ENCODE results near the gene CD5L. TPM values are rescaled to one million over a fixed set of nuclear protein-coding genes. Genes with fewer than 3 reads are reported as not detected.

CD5L gene
- total RNA-seq, 4 donors from 2014 or later: 0.10 to 0.17 TPM; not detected in 2

DNA sequence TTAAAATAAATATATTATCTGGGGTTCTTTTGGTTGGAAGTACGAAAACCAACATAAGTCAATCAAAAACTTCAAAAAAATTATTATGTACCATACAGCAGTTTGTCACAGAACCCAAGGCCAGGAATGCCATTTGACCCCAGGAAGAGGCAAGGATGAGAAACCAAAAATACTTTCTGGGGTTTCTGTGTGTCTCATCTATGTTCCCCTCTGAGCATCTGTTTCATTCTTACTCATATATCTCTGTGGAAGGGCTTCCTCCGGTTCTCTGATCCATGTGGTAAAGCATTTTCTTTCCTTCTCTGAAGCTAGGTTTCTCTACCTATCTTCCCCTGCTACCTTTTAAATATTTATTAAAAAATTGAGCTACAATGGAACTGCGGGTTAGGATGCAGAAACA is 11.9 kb downstream of the CD5L start:
- TF ChIP-seq, protein P1, sequence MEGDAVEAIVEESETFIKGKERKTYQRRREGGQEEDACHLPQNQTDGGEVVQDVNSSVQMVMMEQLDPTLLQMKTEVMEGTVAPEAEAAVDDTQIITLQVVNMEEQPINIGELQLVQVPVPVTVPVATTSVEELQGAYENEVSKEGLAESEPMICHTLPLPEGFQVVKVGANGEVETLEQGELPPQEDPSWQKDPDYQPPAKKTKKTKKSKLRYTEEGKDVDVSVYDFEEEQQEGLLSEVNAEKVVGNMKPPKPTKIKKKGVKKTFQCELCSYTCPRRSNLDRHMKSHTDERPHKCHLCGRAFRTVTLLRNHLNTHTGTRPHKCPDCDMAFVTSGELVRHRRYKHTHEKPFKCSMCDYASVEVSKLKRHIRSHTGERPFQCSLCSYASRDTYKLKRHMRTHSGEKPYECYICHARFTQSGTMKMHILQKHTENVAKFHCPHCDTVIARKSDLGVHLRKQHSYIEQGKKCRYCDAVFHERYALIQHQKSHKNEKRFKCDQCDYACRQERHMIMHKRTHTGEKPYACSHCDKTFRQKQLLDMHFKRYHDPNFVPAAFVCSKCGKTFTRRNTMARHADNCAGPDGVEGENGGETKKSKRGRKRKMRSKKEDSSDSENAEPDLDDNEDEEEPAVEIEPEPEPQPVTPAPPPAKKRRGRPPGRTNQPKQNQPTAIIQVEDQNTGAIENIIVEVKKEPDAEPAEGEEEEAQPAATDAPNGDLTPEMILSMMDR (IDR thresholded peaks at IDR 0.05): no peak
- TF ChIP-seq POLR2A (IDR thresholded peaks at IDR 0.05): no peak
- 83 to 86% methylated on average over 3 of the region's 3 CpGs for WGBS, 2 donors
- no peak for DNase-seq (ENCODE audit: low spot score in 2 of 2)
- intact Hi-C loops (cut with DNase I; ENCODE audit: low total_unique reads): no loop called here
- no peak overlapping the region for H3K4me3 ChIP-seq (ENCODE audit: low read depth, poor library complexity, severe bottlenecking)

DNA sequence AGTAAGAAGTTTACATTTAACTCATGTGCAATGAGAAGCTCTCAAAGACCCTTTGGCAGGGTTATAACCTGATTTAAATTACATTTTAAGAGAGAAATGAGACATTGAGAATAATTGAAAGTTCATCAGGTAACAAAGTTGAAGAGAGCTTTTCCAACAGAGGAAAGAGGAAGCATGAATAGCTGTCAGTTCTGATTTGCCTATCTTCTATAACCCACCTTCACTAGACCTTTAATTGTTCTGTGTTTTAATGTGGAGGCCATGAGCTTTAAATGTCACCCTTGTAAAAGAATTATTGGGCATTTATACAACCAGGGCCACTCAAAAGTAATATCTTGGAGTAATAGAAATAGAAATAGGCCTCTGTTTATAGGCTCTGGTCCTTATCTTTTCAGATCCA is 12.4 kb downstream of the CD5L start:
- TF ChIP-seq POLR2A (IDR thresholded peaks at IDR 0.05): no peak
- TF ChIP-seq, protein P1 (IDR thresholded peaks at IDR 0.05): no peak
- no peak overlapping the region for H3K4me3 ChIP-seq (ENCODE audit: low read depth, poor library complexity, severe bottlenecking)
- intact Hi-C loops (cut with DNase I; ENCODE audit: low total_unique reads): no loop called here
- no peak for DNase-seq (ENCODE audit: low spot score in 2 of 2)

DNA sequence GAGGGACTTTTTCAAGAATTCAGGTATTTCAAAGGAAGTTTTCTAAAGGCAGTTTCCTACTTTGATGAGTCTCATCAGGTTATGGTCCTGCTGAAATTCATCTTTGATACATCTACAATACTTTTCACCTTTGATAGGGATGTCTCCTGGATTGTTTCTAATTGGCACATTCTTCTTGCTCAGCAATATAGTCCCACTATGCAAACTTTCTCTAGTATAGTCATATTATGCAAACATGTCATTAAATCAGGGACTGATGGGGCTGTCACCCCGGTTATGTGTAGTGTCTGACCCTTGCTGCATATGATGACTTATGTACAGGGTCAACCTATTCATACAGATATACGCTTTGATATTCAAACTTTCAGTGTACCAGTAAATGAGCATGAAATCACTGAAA is 21.3 kb downstream of the CD5L start:
- intact Hi-C loops (cut with DNase I; ENCODE audit: low total_unique reads): no loop called here
- DNase-seq (ENCODE audit: low spot score in 2 of 2): no peak
- TF ChIP-seq, protein P1 (IDR thresholded peaks at IDR 0.05): no peak
- no peak for TF ChIP-seq POLR2A (IDR thresholded peaks at IDR 0.05)
- WGBS, 2 donors: 78 to 83% methylated on average over 2 of the region's 2 CpGs
- H3K4me3 ChIP-seq (ENCODE audit: low read depth, poor library complexity, severe bottlenecking): no peak overlapping the region

DNA sequence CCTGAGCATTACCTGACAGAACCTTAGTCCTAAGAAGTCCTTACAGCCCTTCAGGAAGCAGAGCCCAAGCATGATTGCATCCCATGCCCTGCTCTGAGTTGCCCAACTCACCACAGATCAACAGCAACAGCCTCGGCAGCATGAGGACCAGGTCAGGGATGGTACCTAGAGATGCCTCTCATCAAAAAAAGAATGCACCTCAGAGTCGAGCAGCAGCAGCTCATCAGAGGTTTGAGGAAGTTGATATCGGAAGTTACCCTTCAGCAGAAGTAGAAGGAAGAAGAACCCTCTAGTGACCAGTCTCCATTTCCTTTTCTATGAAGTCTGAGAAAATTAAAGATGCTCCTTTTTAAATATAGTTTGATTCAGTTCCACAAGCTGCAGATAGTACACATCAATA is 21.7 kb downstream of the CD5L start, which contains the start of gene FCRL1:
TSS of gene FCRL1 (minus strand) at position 225 of the 400 bp plus-strand sequence. CDS start at position 142, 83 bp downstream.
- no peak for DNase-seq (ENCODE audit: low spot score in 2 of 2)
- WGBS, 2 donors: 62 to 65% methylated on average over 3 of the region's 3 CpGs
- TF ChIP-seq POLR2A (IDR thresholded peaks at IDR 0.05): no peak
- TF ChIP-seq, protein P1 (IDR thresholded peaks at IDR 0.05): no peak
- H3K4me3 ChIP-seq (ENCODE audit: low read depth, poor library complexity, severe bottlenecking): no peak within 1 kb of the TSS
- intact Hi-C loops (cut with DNase I; ENCODE audit: low total_unique reads): no loop called here

DNA sequence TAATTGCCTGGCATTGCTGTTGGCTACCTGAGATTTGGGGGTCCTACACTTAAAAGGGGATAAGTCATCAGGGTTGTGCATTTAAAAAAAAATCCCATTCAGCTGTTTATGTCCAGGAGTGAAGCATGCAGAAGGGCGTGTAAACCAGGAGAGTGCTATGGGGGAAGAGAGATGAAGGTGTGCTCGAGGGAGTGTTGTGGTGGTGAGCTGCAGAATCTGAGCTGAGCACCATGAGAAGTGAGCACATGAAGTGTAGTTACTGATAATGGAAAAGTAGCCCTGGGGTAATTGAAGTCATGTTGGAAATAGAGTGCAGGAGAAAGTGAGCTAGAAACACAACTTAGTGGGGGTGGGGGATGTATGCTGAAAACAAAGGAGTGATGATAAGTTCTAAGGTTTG is 22.4 kb downstream of the CD5L start:
- 75 to 79% methylated on average over 2 of the region's 2 CpGs for WGBS, 2 donors
- TF ChIP-seq, protein P1 (IDR thresholded peaks at IDR 0.05): no peak
- no peak for TF ChIP-seq POLR2A (IDR thresholded peaks at IDR 0.05)
- H3K4me3 ChIP-seq (ENCODE audit: low read depth, poor library complexity, severe bottlenecking): no peak overlapping the region
- intact Hi-C loops (cut with DNase I; ENCODE audit: low total_unique reads): no loop called here
- DNase-seq (ENCODE audit: low spot score in 2 of 2): no peak

DNA sequence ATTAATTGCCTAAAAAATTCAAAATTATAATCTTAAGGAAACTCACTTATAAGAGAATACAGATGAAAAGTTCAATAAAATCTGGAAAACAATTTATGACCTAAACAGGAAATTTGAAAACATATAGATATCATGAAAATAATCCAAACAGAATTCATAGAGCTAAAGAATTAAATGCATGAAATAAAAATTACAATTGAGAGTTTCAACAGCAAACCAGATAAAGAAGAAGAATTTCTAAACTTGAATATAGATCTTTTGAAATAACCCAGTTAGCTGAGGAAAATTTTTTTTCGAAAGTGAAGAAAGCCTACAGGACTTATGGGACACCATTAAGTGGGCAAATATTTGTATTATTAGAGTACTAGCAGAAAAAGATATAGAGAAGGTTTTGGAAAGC is 28.3 kb downstream of the CD5L start:
- no peak overlapping the region for H3K4me3 ChIP-seq (ENCODE audit: low read depth, poor library complexity, severe bottlenecking)
- intact Hi-C loops (cut with DNase I; ENCODE audit: low total_unique reads): no loop called here
- TF ChIP-seq POLR2A (IDR thresholded peaks at IDR 0.05): no peak
- TF ChIP-seq, protein P1 (IDR thresholded peaks at IDR 0.05): no peak
- DNase-seq (ENCODE audit: low spot score in 2 of 2): no peak
- 67 to 71% methylated on average over 1 of the region's 1 CpG for WGBS, 2 donors
